ENCODE results near the gene GZF1. TPM values are rescaled to one million over a fixed set of nuclear protein-coding genes. Genes with fewer than 3 reads are reported as not detected.

Gene GZF1
- total RNA-seq, 4 donors from 2014 or later = 4.9 to 23.3 (median 13.3) TPM

DNA sequence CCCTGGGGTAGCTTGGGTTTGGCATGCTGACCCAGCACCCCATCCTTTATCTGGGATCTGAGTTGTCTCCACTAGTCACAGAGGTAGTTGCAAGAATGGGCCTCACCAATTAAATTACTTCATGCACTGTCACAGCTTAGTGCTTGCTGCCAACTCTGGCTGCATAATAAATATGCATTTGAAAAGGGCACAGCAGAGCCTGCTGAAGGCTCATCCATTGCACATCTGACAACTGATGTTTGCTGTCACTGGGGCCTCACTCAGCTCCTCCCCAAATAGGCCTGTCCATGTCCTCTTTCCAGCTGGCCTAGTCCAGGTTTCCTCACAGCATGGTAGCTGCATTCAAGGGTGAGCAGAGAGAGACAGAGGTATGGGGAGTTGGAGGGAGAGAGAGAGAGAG lies 24.7 kb upstream of the GZF1 start:
- Histone ChIP-seq H3K27me3 (no peaks in the 10 kb centered on the region), H3K4me1 (no peaks in the 10 kb centered on the region), H3K4me3 (no peak overlapping the region), H3K9me3 (no peaks in the 10 kb centered on the region), H3K36me3 (no peaks in the 10 kb centered on the region), H3K27ac (no peak overlapping the region)
- in situ Hi-C loops (cut with MboI; ENCODE audit: low pct_ligation_motif_present in 1 of 4, low pct_unique_long_range_greater_than_20kb in 1 of 4, low sequenced_read_pairs in 3 of 4) (loop anchor here in 2 of 4 donors (10.0 to 25.0 kb wide), 3 partner anchors 275 to 643 kb away; partner anchors contain the start of gene CST9 (in 1 of the 2)), intact Hi-C loops (cut with DNase I; ENCODE audit: low total_unique reads) (loop anchor here (10.0 kb wide), 1 partner anchor 653 kb away; no protein-coding TSS in a partner anchor)
- TF ChIP-seq, protein P1, sequence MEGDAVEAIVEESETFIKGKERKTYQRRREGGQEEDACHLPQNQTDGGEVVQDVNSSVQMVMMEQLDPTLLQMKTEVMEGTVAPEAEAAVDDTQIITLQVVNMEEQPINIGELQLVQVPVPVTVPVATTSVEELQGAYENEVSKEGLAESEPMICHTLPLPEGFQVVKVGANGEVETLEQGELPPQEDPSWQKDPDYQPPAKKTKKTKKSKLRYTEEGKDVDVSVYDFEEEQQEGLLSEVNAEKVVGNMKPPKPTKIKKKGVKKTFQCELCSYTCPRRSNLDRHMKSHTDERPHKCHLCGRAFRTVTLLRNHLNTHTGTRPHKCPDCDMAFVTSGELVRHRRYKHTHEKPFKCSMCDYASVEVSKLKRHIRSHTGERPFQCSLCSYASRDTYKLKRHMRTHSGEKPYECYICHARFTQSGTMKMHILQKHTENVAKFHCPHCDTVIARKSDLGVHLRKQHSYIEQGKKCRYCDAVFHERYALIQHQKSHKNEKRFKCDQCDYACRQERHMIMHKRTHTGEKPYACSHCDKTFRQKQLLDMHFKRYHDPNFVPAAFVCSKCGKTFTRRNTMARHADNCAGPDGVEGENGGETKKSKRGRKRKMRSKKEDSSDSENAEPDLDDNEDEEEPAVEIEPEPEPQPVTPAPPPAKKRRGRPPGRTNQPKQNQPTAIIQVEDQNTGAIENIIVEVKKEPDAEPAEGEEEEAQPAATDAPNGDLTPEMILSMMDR (IDR thresholded peaks at IDR 0.05) = no peak
- no peak for TF ChIP-seq POLR2A (IDR thresholded peaks at IDR 0.05)
- TF ChIP-seq EP300 (IDR thresholded peaks at IDR 0.05; ENCODE audit: low read depth) = no peak
- TF ChIP-seq POLR2AphosphoS5 (IDR thresholded peaks at IDR 0.05) = no peak
- no peak for DNase-seq

DNA sequence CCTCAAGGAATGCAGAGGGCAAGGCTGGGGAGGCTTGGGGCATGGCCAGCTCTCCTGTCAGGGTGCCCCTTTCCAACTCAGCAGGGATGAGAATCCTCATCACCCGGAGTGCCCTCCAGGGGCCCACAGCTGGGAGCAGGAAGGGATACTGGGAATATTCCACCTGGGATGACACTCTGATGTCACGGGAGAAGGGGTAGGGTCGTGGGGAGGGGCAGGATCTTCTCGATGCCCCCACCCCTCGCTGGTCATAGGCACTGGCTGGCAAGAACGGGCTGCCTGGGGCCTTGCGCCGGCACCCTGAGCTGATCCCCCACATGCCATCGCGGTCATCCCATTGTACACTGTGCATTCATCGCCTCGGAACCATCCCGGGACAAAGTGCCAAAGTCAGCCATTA lies 22.0 kb upstream of the GZF1 start:
- Histone ChIP-seq H3K27me3 (no peaks in the 10 kb centered on the region), H3K36me3 (no peaks in the 10 kb centered on the region), H3K4me1 (no peaks in the 10 kb centered on the region), H3K27ac (no peak overlapping the region), H3K9me3 (no peaks in the 10 kb centered on the region), H3K4me3 (no peak overlapping the region)
- WGBS, 2 donors (ENCODE audit: low coverage in 1 of 2) = 86% methylated on average over 13 of the region's 13 CpGs; no CpG with 5 or more reads in 1 of the 2 donors
- no peak for DNase-seq
- intact Hi-C loops (cut with DNase I; ENCODE audit: low total_unique reads) (loop anchor here (10.0 kb wide), 1 partner anchor 655 kb away; no protein-coding TSS in a partner anchor), in situ Hi-C loops (cut with MboI; ENCODE audit: low pct_ligation_motif_present in 1 of 4, low pct_unique_long_range_greater_than_20kb in 1 of 4, low sequenced_read_pairs in 3 of 4) (loop anchor here (5.0 to 25.0 kb wide), 4 partner anchors 272 to 648 kb away; partner anchors contain the start of gene CST9 (in 1 of the 4))
- TF ChIP-seq POLR2AphosphoS5 (IDR thresholded peaks at IDR 0.05) (no peak), EP300 (IDR thresholded peaks at IDR 0.05; ENCODE audit: low read depth) (no peak), POLR2A (IDR thresholded peaks at IDR 0.05) (no peak)
- TF ChIP-seq, protein P1 (IDR thresholded peaks at IDR 0.05) = no peak

DNA sequence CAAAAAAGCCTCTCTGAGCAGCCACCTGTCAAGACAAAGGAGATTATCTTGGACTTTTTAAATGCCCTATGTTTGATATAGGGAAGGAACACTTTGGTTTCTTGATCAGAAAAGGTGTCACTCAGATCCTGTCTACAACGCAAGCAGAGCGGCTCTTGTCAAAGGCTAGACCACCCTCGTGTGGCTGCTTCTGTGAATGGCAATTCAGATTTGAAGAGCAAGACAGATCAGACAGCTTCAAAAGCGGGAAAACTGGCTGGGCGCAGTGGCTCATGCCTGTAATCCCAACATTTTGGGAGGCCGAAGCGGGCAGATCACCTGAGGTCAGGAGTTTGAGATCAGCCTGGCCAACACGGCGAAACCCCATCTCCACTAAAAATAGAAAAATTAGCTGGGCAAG lies 21.5 kb upstream of the GZF1 start:
- H3K27ac ChIP-seq = no peak overlapping the region
- no peaks in the 10 kb centered on the region for H3K4me1 ChIP-seq
- H3K9me3 ChIP-seq = no peaks in the 10 kb centered on the region
- no peaks in the 10 kb centered on the region for H3K27me3 ChIP-seq
- WGBS, 2 donors (ENCODE audit: low coverage in 1 of 2) = 48 to 66% methylated on average over 6 to 8 of the region's 9 CpGs
- peak; percentile 45 for DNase-seq
- no peaks in the 10 kb centered on the region for H3K36me3 ChIP-seq
- no peak overlapping the region for H3K4me3 ChIP-seq
- in situ Hi-C loops (cut with MboI; ENCODE audit: low pct_ligation_motif_present in 1 of 4, low pct_unique_long_range_greater_than_20kb in 1 of 4, low sequenced_read_pairs in 3 of 4) = loop anchor here in 3 of 4 donors (5.0 to 25.0 kb wide), 4 partner anchors 272 to 648 kb away; partner anchors contain the start of gene CST9 (in 1 of the 3)
- TF ChIP-seq, protein P1 (IDR thresholded peaks at IDR 0.05) = peak in 4 of 5 experiments; percentile 39 to 50 (median 43)
- no peak for TF ChIP-seq POLR2A (IDR thresholded peaks at IDR 0.05)
- intact Hi-C loops (cut with DNase I; ENCODE audit: low total_unique reads) = no loop called here

DNA sequence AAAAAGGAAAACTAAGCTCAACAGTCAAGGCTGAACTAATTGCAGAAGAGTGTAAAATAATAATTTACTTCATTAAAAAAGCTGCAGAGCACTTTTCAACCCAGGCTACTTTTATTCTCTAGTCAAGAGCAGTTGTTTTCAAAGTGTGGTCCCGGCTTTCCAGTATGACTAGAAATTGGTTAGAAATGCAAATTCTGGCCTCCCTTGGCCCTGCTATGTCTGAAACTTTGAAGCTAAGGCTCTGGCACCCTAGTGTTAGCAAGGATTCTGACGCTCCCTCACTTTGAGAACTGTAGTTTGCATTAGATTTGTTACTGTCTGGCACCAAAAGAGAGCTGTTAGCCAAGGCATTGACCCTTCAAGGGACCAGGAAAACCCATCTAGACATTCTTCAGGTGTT lies 20.9 kb upstream of the GZF1 start:
- H3K4me3 ChIP-seq = no peak overlapping the region
- WGBS, 2 donors (ENCODE audit: low coverage in 1 of 2) = 63 to 65% methylated on average over 1 to 2 of the region's 2 CpGs
- DNase-seq = no peak
- H3K36me3 ChIP-seq = no peaks in the 10 kb centered on the region
- H3K4me1 ChIP-seq = no peaks in the 10 kb centered on the region
- no peaks in the 10 kb centered on the region for H3K27me3 ChIP-seq
- in situ Hi-C loops (cut with MboI; ENCODE audit: low pct_ligation_motif_present in 1 of 4, low pct_unique_long_range_greater_than_20kb in 1 of 4, low sequenced_read_pairs in 3 of 4) = loop anchor here in 3 of 4 donors (5.0 to 25.0 kb wide), 4 partner anchors 271 to 649 kb away; partner anchors contain the start of gene CST9 (in 1 of the 3)
- no peak overlapping the region for H3K27ac ChIP-seq
- intact Hi-C loops (cut with DNase I; ENCODE audit: low total_unique reads) = no loop called here
- TF ChIP-seq EP300 (IDR thresholded peaks at IDR 0.05; ENCODE audit: low read depth) = no peak
- TF ChIP-seq POLR2A (IDR thresholded peaks at IDR 0.05) = no peak
- TF ChIP-seq, protein P1 (IDR thresholded peaks at IDR 0.05) = no peak
- TF ChIP-seq POLR2AphosphoS5 (IDR thresholded peaks at IDR 0.05) = no peak
- no peaks in the 10 kb centered on the region for H3K9me3 ChIP-seq

Measured in transverse colon (tissue), 4 donors.